ENCODE measurements around the gene SLFN14.
"Not testable (repeated sequence)": the region's sequence is repeated elsewhere in the genome, so short reads cannot be mapped to it uniquely, and the experiment has no call there.

SLFN14 gene

DNA sequence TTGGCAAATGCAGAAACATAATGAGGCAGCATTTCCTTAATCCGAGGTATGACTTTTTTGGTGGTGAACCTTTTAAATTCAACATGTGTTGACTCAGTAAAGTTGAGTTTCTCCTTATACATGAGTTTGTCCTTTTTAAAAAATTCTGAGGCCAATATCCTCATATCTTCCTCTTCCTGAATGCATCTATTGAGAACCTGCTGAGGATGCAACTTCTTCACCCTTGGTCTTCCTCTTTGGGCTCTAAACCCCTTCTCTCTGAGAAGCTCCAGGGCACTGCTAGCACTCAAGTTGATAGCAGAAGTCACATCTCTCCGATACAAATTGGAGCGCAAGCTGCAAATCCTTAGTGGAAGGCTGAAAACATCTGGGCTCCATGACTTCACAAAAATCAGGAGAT is 3.3 kb downstream of the SLFN14 start:
- no peak for DNase-seq

DNA sequence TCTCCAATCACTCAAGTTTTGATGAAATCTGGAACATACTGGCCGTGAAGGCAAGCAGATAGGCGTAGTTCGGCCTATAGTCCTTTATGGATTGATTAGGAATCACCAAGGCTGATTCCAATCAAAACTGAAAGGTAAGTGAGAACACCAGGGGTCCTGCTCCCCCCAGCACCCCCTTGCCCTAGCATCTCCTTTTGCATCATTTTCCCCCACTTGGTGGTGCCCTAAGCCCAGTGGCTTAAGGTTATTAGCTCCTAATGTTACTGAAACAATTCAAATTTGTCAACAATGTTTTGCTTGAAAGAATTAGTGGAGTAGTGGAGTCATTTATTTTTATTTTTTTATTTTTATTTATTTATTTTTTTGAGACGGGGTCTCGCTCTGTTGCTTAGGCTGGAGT is 4.9 kb downstream of the SLFN14 start:
- no peak for DNase-seq

DNA sequence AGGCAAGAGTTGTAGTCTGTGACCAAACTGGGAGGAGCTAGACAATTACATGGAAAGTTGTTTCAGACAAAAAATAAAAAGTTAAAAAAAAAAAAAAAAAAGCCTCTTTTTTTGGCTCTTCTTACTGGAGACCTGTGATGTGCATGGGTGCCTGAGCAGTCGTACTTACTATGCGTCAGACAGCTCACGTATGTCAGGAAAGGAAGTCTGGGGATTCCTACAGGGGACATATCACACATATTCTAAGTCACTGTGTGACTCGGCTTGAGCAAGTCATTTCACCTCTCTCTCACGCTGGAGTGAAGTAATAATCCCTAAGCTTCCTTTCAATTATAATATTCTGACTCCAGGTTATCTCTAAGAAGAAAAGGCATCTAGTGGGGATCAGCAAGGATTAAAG is 6.0 kb downstream of the SLFN14 start:
- no peak for DNase-seq

DNA sequence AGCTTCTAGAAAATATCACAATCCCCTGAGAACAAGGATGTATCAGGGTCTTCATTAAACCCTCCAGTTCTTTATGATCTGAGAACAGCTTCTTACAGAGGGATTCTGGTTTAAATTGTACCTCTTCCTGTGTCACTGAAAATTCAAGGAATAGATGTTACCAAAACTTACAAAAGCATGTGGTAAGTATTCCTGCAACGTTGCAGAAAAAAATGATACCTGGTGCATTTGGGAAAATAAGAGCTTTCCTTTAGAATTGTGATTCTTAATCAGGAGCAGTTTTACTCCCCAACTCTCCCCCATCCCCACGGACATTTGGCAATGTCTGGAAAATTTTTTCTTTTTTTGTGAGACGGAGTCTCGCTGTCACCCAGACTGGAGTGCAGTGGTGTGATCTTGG is 7.3 kb downstream of the SLFN14 start:
- DNase-seq, result no peak

DNA sequence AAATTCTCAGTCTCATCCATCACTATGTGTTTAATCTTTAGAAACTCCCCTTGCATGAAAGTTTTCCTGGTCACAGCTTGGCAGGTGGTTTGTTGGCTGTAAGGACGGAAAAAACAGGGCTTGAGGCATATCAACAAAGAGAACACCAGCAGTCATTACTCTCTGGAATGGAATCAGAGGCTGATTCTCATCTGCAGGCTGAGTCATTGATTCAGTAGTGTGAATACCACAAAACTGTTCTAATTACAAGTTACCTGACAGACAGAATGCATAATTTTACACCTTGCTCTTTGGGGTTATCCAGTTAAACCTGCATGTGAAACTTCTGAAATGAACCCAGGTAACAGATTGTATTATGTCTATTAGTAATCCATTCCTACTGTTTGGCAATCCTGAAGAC is 11.6 kb downstream of the SLFN14 start:
- DNase-seq, result no peak

DNA sequence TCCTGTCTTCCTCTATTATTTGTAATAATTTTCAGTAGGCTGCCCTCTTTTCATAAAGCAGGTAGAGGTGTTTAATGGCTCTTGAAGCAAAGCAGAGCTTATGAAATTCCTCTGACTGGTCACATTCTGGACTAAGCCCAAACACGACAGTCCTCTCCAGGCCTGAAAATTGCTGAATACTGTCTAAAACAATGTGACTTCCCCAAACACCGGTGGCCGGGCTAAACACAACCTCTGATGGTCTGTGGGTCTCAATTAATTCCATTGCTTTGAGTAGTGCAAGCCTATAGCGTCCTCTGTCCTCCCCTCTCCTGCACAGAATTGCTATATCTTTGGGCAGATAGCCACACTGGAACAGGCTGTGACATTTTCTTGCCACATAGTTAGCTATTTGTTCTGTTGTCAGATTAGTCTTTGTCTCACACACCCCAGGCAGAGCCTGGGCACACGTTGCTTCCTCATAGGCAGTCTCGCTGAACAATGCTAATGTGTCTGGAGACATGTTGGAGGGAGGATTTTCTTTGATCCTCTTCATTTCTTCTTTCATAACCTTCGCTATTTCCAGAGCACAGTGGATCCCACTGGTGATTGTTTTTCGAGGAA is 12.3 kb downstream of the SLFN14 start:
- DNase-seq, result no peak

DNA sequence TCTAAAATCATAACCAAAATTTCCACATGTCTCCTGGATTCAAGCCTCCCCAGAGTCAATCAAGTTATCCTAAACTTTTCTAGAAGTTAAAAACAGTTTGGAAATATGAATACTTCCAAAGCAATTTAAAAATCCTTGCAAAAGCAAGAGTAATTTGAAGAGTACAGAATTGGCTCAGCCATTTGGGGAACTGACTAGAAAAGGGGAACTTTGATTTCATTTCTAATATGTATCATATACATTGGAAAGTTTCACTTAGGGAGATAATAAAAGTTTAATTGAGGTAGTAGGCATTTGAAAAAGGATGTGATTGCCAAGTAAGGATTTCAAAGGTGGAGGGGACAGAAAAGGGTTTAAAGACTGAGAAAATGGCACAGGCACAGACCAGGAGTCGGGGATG is 14.1 kb downstream of the SLFN14 start:
- DNase-seq, result no peak

DNA sequence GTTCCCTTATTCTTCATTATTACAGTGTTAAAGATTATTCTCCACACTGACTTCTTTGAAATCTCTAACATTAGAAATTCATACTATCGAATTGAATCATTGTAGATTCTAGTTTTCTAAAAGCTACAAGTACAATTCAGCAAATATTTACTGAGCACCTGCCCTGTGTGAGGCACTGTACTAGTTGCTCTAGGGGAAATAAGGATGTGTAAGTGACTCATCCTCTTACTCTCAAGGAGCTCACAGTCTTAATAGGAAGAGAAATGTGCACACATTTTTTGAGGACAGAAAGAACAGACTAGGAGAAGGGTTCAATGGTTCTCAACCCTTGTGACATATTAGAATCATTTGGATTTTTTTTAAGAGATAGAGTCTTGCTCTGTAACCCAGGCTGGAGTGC is 15.5 kb downstream of the SLFN14 start:
- DNase-seq, result no peak

DNA sequence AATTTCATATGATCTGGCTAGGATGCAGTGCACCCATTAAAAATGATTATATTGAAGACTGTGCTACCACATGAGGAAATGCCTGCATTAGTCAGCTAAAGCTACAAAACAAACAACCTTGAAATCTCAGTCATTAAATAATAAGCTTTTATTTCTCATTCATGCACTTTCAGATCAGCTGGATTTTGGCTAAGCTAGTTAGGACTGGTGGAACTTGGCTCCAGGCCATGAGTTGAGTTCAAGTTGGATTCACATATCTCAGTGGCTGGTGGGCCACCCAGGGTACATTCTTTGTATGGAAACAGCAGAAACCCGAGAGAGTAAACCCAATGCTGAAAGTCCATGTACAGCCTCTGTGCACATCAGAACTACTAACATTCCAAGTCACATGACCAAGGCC is 16.8 kb downstream of the SLFN14 start:
- no peak for DNase-seq

DNA sequence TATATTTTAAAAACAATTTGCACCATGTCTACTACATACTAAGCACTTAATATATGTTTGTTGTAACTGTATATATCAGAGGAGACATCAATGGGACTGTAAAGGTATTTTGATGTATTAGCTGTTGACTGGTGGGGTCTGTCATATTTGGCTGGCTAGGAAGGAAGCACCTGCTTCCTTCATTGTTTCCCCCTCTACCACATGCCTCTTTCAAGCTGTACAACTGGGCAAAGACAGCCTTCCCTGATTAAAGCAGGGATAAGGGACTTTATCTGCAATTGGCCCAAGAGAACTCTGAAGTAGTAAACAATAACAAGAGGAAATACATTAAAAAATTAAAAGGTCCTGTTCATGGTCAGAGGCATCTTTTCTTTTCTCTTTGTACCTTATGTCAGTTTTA is 17.6 kb downstream of the SLFN14 start:
- DNase-seq, result no peak

DNA sequence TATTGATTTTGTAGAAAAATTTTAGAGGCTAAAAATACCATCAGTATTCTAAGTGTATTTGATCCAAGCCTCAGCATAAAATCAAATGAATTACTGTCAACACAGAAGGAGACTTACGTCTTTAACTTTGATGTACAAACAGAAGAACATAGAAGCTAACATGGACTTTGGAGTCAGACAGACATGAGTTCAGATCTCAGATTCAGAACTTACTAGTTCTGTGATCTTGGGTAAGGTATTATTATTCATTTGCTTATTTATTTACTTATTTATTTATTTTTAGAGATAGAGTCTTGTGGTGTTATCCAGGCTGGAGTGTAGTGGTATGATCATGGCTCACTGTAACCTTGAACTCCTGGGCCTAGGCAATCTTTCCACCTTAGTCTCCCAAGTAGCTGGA is 19.2 kb downstream of the SLFN14 start:
- no peak for DNase-seq

DNA sequence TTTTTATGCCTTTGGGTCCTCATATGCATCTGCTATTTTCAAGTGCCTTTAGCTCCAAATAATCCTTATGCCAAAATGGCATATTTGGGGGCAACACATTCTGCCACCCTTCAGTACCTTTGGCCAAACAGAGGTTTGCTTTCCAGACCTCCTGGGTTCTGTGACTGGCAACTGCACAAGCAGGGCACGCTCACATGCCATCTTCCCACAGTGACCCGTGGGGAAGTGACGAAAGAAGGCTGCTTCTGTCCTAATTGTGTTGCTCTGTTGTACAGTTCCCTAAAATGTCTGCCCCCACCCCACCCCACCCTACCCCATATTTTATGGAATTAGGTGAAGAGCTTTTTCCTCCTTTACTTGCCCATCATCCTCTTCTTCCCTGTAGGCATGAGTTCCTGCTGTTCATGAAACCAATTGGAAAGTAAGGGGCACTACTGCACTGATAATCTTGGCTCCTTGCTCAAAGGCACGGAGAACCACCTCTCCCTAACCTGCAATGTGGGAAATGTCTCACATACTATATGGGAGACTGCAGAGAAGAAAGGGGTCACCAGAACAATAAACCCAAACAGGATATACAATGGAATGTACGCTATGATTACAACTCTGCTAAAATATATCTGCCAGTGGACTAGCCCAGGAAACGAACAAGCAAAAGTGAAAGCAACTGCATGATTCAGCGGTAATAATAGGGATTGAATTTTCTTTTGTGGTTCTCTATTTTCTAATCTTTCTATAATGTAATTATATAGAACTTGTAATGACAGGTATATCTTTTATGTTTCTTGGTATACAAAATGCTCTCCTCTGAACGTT is 19.8 kb downstream of the SLFN14 start:
- DNase-seq, result no peak

DNA sequence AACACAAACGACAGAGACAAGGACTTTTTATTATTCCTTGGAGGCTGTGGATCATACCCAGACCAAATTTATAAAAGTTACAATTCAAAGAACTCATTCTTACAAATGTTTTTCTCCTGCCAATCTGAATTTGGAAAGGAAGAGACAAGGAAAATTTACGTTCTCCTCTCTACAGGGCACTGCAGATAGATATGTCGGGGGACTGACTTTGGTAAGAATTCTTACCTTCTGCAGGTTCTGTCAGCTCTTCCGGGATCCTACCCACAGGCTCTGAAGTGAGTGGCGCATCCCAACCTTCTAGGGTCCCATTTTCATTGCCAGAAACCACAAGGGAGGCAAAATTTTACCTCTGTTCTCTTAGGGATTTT is 21.0 kb downstream of the SLFN14 start:
- DNase-seq, result no peak

DNA sequence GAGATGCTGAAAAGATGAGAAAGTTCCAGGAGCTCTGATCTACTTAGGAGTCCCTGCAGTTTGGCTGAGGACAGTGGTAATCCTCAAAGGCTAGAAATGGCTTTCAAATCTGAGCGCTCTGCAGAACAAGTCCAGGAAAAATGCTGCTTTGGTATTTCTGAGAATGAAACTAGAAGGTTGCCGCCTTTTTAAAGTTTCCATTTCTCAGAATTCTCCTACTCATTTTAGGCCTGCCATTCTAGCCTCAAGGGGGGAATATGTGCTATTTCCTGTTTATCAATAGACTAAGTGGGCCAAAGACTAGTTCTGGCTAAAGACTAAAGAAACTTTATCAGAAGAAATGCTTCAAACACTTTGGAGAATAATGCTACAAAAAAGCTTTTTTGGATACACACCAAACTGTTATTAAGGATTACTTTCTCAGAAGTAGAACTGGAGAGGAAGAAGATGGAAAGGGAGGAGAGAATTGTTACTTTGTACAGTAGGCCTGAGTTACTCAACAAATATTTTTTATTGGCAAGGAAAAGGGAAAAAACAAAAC is 22.9 kb downstream of the SLFN14 start, which contains the start of gene SLFN12L:
Gene SLFN12L, minus strand, starts transcription at position 78 of the 541 bp plus-strand sequence. CDS start 15,314 bp downstream, outside the sequence.
- DNase-seq, result no peak

DNA sequence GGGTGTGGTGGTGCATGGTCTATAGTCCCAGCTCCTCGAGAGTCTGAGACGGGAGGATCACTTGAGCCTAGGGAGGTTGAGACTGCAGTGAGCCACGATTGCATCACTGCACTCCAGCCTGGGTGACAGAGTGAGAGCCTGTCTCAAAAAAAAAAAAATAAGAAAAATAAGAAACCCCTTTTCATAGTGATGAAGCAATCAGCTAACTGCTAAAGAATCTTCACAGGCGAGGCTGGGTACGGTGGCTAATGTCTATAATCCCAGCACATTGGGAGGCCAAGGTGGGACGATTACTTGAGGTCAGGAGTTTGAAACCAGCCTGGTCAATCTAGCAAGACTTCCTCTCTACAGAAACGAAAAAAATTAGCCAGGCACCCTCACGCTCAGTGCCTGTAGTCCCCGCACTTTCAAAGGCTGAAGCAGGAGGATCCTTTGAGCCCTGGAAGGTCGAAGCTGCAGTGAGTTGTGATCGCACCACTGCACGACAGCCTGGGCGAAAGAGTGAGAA is 23.9 kb downstream of the SLFN14 start:
- DNase-seq, result no peak

DNA sequence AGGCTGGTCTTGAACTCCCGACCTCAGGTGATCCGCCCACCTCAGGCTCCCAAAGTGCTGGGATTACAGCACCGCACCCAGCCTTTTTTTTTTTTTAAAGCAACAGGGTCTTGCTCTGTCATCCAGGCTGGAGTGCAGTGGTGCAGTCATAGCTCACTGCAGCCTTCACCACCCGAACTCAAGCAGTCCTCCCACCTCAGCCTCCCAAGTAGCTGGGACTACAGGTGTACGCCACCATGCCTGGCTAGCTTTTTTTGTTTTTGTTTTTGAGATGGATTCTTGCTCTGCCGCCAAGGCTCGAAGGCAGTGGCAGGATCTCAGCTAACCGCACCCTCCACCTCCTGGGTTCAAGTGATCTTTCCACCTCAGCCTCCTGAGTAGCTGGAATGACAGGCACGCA is 25.2 kb downstream of the SLFN14 start:
- not testable (repeated sequence) for DNase-seq

DNA sequence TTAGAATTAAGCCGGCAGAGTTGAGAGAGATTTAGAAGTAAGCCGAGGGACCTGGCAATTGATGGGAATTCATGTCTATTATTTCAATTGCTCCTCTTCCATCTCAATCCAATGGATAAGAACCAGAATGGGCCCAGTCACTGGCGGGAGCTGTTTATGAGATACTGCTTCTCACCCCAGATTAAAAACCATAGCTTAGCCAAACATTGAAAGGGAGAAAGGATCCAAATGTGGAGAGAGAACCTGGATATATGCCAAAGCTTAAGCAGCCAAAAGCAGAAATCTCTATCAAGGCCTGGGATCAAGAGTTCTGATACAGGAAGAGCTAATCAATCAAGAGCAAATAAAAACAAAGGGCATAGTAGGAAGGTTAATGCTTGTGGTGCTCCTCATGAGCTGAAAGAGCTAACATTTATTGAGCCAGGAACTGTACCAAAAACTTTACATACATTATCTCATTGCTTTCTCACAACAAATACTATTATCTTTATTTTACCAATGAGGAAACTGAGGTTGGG is 26.0 kb downstream of the SLFN14 start:
- no peak for DNase-seq

DNA sequence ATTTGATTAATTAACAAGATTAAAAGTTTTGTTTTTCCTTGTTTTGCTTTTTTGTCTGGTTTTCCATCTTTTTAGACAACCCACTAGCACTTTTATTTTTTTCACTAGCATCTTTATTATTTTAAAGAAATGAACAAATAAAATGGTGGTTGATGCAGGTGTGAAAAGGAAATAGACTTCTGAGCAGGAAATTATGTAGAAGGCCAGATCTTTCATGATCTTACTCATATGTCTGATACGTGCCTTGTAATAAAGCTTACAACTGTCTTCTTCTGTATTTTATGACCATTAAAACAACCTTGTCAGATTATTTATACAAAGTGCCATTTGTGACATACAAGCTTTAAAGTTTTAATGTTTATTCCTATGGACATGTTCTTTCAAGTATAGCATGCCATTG is 29.5 kb downstream of the SLFN14 start:
- no peak for DNase-seq

DNA sequence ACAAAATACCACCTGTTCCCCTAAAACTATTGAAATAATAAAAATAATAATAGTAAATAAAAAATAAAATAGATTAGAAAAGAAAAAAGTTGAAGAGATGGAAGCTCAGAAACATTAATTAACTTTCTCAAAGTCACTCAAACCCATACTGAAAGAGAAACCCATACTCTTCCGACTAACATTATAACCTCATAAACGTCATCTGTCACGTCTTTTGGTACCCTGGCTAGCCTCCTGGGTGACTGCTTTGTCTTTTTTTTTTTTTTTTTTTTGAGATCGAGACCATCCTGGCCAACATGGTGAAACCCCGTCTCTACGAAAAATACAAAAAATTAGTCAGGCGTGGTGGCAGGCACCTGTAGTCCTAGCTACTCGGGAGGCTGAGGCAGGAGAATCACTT is 30.8 kb downstream of the SLFN14 start:
- DNase-seq, result no peak

DNA sequence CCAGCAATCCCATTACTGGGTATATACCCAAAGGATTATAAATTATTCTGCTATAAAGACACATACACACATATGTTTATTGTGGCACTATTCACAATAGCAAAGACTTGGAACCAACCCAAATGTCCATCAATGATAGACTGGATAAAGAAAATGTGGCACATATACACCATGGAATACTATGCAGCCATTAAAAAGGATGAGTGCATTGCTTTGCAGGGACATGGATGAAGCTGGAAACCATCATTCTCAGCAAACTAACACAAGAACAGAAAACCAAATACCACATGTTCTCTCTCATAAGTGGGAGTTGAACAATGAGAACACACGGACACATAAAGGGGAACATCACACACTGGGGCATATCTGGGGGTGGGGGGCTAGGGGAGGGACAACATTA is 31.3 kb downstream of the SLFN14 start:
- not testable (repeated sequence) for DNase-seq

DNA sequence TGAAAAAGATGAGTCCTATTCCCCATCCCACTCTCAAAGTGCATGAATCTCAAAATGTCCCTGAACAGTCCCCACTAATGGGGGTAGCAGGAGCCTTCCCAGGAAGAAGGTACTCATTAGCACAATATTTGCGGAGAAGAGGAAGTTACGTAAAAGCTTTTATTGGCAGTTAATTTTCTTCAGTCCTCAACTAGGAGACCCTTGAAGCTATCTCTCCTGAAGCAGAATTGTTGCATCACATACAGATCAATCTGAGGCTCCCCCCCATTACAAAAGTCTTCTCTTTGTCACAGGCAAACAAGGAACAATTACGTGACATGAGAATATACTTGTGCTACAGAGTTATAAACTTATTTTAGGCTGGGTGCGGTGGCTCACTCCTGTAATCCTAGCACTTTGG is 37.3 kb downstream of the SLFN14 start:
- no peak for DNase-seq

DNA sequence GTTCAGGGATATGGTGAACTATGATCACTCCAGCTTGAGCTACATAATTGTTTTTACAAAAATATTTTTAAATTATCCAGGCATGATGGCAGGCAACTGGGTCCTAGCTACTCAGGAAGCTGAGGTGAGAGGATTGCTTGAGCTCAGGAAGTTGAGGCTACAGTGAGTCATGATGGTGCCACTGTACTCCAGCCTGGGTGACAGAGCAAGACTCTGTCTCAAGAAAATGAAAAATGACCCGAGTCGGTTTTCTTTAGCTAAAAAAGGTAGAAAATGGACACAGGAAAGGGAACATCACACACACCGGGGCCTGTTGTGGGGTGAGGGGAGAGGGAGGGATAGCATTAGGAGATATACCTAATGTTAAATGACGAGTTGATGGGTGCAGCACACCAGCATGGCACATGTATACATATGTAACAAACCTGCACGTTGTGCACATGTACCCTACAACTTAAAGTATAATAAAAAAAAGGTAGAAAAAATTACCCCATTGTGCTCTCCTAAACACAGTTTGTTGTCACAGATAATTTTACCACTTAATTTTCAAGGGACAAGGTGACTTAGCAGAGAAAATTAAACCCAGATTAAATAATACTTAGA is 38.9 kb downstream of the SLFN14 start:
- not testable (repeated sequence) for DNase-seq

DNA sequence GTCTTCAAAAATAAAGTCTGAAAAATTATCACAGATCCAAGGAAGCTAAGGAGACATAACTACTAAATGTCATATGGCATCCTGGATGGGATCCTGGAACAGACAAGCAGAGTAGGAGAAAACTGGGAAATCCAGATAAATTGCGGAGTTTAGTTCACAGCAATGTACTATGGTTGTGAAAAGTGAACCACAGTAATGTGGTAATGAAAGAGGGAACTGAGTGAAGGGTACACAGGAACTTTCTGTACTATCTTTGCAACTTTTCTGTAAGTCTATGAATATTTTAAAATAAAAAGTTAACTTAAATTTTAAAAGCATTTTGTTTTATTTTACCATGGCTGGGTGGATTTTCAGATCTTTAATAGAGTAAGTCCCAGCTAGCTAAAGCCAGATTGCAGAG is 39.5 kb downstream of the SLFN14 start:
- DNase-seq, result no peak
